ENCODE measurements around the gene FBXO30. TPM values are rescaled to one million over a fixed set of nuclear protein-coding genes. Genes with fewer than 3 reads are reported as not detected.

The FBXO30 gene
- total RNA-seq, 4 donors from 2014 or later = 4.8 to 7.4 (median 6.9) TPM

DNA sequence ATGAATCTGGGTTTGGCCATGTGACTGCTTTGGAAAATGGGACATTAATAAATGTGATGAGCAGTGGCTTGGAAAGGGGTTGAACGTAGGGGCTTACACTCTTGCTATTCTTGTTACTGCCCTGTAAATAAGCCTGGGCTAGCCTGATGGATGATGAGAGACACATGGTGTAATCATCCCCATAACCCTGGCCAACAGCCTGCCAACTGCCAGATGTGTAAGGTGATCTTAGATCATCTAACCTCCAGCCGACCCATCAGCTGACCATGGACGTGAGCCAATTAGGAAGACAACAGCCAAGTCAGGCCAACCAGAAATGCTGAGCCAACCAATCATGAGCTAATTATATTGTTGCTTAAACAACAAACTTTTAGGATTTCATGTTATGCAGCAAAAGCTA is 25.2 kb downstream of the FBXO30 start:
- Histone ChIP-seq H3K36me3 (no peaks in the 10 kb centered on the region), H3K9me3 (no peaks in the 10 kb centered on the region), H3K4me1 (no peaks in the 10 kb centered on the region), H3K27me3 (no peaks in the 10 kb centered on the region), H3K4me3 (no peak overlapping the region), H3K27ac (no peak overlapping the region)
- TF ChIP-seq, protein P1, sequence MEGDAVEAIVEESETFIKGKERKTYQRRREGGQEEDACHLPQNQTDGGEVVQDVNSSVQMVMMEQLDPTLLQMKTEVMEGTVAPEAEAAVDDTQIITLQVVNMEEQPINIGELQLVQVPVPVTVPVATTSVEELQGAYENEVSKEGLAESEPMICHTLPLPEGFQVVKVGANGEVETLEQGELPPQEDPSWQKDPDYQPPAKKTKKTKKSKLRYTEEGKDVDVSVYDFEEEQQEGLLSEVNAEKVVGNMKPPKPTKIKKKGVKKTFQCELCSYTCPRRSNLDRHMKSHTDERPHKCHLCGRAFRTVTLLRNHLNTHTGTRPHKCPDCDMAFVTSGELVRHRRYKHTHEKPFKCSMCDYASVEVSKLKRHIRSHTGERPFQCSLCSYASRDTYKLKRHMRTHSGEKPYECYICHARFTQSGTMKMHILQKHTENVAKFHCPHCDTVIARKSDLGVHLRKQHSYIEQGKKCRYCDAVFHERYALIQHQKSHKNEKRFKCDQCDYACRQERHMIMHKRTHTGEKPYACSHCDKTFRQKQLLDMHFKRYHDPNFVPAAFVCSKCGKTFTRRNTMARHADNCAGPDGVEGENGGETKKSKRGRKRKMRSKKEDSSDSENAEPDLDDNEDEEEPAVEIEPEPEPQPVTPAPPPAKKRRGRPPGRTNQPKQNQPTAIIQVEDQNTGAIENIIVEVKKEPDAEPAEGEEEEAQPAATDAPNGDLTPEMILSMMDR (IDR thresholded peaks at IDR 0.05) = no peak
- TF ChIP-seq POLR2A (IDR thresholded peaks at IDR 0.05) = no peak
- DNase-seq = no peak

DNA sequence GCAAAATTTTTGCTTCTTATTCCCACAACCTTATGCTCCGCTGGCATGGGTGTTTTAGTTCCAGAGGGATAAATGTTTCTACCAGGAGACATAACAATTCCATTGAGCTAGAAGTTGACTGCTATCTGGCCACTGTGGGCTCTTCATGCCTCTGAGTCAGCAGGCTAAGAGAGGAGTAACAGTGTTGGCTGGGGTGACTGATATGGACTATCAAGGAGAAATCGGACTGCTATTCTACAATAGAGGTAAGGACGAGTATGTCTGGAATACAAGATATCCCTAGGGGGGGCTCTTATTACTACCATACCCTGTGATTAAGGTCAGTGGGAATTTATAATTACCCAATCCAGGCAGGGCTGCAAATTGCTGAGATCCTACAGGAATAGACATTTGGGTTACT is 26.9 kb downstream of the FBXO30 start:
- no peak for TF ChIP-seq POLR2A (IDR thresholded peaks at IDR 0.05)
- TF ChIP-seq, protein P1 (IDR thresholded peaks at IDR 0.05) = no peak
- H3K9me3 ChIP-seq = no peaks in the 10 kb centered on the region
- H3K4me1 ChIP-seq = no peaks in the 10 kb centered on the region
- H3K4me3 ChIP-seq = no peak overlapping the region
- no peak overlapping the region for H3K27ac ChIP-seq
- no peak for DNase-seq
- no peaks in the 10 kb centered on the region for H3K27me3 ChIP-seq
- H3K36me3 ChIP-seq = no peaks in the 10 kb centered on the region

DNA sequence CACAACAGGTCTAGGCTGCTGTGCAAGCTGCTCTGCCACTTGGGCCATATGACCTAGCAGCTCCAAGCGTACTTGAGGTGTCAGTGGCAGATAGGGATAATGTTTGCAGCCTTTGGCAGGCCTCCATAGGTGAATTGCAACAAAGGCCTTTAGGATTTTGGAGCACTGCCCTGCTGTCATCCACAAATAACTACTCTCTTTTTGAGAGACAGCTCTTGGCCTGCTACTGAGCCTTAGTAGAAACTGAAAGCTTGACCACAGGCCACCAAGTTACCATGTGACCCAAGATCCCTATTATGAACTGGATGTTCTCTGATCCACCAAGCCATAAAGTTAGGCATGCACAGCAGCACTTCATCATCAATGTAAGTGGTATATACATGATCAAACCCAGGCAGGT is 29.9 kb downstream of the FBXO30 start:
- Histone ChIP-seq H3K27ac (no peak overlapping the region), H3K27me3 (no peaks in the 10 kb centered on the region), H3K4me3 (no peak overlapping the region), H3K9me3 (no peaks in the 10 kb centered on the region), H3K4me1 (no peaks in the 10 kb centered on the region), H3K36me3 (no peaks in the 10 kb centered on the region)
- no peak for TF ChIP-seq POLR2A (IDR thresholded peaks at IDR 0.05)
- TF ChIP-seq, protein P1 (IDR thresholded peaks at IDR 0.05) = no peak
- DNase-seq = no peak

- Histone ChIP-seq H3K9me3 (no peaks in the 10 kb centered on the region), H3K27me3 (no peaks in the 10 kb centered on the region), H3K4me1 (no peaks in the 10 kb centered on the region), H3K36me3 (no peaks in the 10 kb centered on the region), H3K27ac (no peak overlapping the region), H3K4me3 (no peak overlapping the region)
- no peak for DNase-seq
- no peak for TF ChIP-seq POLR2A (IDR thresholded peaks at IDR 0.05)
- TF ChIP-seq, protein P1 (IDR thresholded peaks at IDR 0.05) = no peak
Observed at GRCh38 chr6:145783796-145784195, 30.8 kb downstream of the FBXO30 start.

- Histone ChIP-seq H3K4me1 (no peaks in the 10 kb centered on the region), H3K4me3 (no peak overlapping the region), H3K27ac (no peak overlapping the region), H3K36me3 (no peaks in the 10 kb centered on the region), H3K9me3 (no peaks in the 10 kb centered on the region), H3K27me3 (no peaks in the 10 kb centered on the region)
- TF ChIP-seq POLR2A (IDR thresholded peaks at IDR 0.05) = no peak
- TF ChIP-seq, protein P1 (IDR thresholded peaks at IDR 0.05) = no peak
- DNase-seq = no peak
Observed at GRCh38 chr6:145772846-145773245, 41.7 kb downstream of the FBXO30 start.

DNA sequence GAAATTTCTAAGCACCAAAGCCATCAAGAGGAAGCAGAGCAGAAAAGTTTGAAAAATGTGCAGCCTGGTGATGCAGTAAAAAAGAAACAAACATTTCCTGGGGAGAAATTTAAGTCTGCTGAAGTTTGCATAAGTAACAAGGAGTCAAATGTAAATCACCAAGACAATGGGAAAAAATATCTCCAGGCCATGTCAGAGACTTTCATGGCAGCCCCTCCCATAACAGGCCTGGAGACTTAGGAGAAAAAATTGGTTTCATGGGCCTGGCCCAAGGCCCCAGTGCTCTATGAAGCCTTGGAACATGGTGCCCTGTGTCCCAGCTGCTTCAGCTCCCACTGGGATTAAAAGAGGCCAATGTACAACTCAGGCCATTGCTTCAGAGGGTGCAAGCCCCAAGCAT is 49.1 kb downstream of the FBXO30 start:
- Histone ChIP-seq H3K36me3 (no peaks in the 10 kb centered on the region), H3K9me3 (no peaks in the 10 kb centered on the region), H3K27me3 (no peaks in the 10 kb centered on the region), H3K4me3 (no peak overlapping the region), H3K4me1 (no peaks in the 10 kb centered on the region), H3K27ac (no peak overlapping the region)
- DNase-seq = no peak
- TF ChIP-seq, protein P1 (IDR thresholded peaks at IDR 0.05) = no peak
- TF ChIP-seq POLR2A (IDR thresholded peaks at IDR 0.05) = no peak

Measured in Peyer's patch (tissue), 4 donors.